Calu3 (cell line): ENCODE results near the gene PDE6A. TPM values are rescaled to one million over a fixed set of nuclear protein-coding genes. Genes with fewer than 3 reads are reported as not detected.

Experiments used
- BruUV-seq: library from RNA; stranded (reverse); fragments of 400-500 nt; replicated peaks from 2 replicates; lab custom pipeline; 2021; lab: Mats Ljungman, UMichigan
- CTCF ChIA-PET: fragments of 300-600 bp; sonication (Branson Sonifier 250); formaldehyde crosslinking; loops from one replicate; lab custom pipeline; 2022; ENCODE audit warnings: antibody characterized with exemption; lab: Charles Lee
- DNase-seq: peaks from one replicate; pipeline ENCODE4 v3.0.0; 2022
- H3K27ac Mint-ChIP-seq: one replicate; pipeline ENCODE4 v1.8.0; 2022; ENCODE audit warnings: mixed read lengths; ENCODE audit not compliant: unreplicated experiment
- H3K27me3 Mint-ChIP-seq: one replicate; pipeline ENCODE4 v1.8.0; 2022; ENCODE audit warnings: mixed read lengths; ENCODE audit not compliant: unreplicated experiment
- H3K36me3 Mint-ChIP-seq: one replicate; pipeline ENCODE4 v1.8.0; 2022; ENCODE audit warnings: mild to moderate bottlenecking, moderate library complexity, mixed read lengths; ENCODE audit not compliant: insufficient read depth, unreplicated experiment
- H3K4me1 Mint-ChIP-seq: one replicate; pipeline ENCODE4 v1.8.0; 2022; ENCODE audit warnings: mild to moderate bottlenecking, low read depth, mixed read lengths; ENCODE audit not compliant: unreplicated experiment
- H3K4me3 Mint-ChIP-seq: one replicate; pipeline ENCODE4 v1.8.0; 2022; ENCODE audit warnings: mild to moderate bottlenecking, low read depth, moderate library complexity, mixed read lengths; ENCODE audit not compliant: unreplicated experiment
- H3K9me3 Mint-ChIP-seq: one replicate; pipeline ENCODE4 v1.8.0; 2022; ENCODE audit warnings: low read depth, mixed read lengths; ENCODE audit not compliant: unreplicated experiment
- intact Hi-C: fragments of 100-400 bp; cut with micrococcal nuclease; formaldehyde crosslinking; loops from one replicate; pipeline ENCODE4 v1.10.0; 2022; ENCODE audit not compliant: unreplicated experiment
- total RNA-seq: library from RNA; stranded (reverse); gene quantifications from 2 replicates; pipeline ENCODE4 v1.2.3, GENCODE V29; 2022
- TF ChIP-seq, protein P1 (sequence below): fragments of 200-600 bp; IDR thresholded peaks from one replicate; pipeline ENCODE4 v1.8.0; 2022; ENCODE audit warnings: antibody characterized with exemption; ENCODE audit not compliant: unreplicated experiment

Gene PDE6A
- total RNA-seq, 1 experiment from 2014 or later = not detected

DNA sequence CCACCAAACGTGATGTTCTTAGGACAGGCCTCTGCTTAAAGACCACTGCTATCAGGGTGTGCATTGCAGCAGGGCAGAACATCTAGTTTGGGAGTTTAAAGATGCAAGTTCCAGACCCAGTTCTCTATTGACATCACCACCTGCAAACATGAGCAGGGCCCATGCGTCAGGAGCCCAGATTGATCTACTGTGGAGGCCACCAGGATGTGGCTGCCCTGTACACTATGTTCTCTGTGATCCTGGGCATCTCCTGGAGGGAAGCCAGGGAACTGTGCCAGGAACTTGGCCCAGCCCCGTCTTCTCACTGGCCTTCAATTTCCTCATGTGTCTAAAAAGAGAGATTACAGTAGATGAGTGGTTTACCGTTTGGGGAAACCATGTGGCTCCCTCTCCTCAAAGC, 87.1 kb downstream of the PDE6A start:
- intact Hi-C loops = no loop called here
- TF ChIP-seq, protein P1, sequence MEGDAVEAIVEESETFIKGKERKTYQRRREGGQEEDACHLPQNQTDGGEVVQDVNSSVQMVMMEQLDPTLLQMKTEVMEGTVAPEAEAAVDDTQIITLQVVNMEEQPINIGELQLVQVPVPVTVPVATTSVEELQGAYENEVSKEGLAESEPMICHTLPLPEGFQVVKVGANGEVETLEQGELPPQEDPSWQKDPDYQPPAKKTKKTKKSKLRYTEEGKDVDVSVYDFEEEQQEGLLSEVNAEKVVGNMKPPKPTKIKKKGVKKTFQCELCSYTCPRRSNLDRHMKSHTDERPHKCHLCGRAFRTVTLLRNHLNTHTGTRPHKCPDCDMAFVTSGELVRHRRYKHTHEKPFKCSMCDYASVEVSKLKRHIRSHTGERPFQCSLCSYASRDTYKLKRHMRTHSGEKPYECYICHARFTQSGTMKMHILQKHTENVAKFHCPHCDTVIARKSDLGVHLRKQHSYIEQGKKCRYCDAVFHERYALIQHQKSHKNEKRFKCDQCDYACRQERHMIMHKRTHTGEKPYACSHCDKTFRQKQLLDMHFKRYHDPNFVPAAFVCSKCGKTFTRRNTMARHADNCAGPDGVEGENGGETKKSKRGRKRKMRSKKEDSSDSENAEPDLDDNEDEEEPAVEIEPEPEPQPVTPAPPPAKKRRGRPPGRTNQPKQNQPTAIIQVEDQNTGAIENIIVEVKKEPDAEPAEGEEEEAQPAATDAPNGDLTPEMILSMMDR = no peak
- no peaks in the 10 kb centered on the region for H3K27me3 Mint-ChIP-seq
- peak; percentile 93 for DNase-seq
- CTCF ChIA-PET = interaction anchor here (1.1 kb wide), 1 partner anchor 105 kb away, joined by 3 read pairs; no protein-coding TSS in a partner anchor
- no peak overlapping the region for H3K4me3 Mint-ChIP-seq
- BruUV-seq = no TSS peak
- H3K27ac Mint-ChIP-seq = peak overlapping the region; percentile 60
- no peaks in the 10 kb centered on the region for H3K9me3 Mint-ChIP-seq
- peaks cover 8% of the 10 kb centered on the region for H3K36me3 Mint-ChIP-seq
- H3K4me1 Mint-ChIP-seq = peaks cover 23% of the 10 kb centered on the region

DNA sequence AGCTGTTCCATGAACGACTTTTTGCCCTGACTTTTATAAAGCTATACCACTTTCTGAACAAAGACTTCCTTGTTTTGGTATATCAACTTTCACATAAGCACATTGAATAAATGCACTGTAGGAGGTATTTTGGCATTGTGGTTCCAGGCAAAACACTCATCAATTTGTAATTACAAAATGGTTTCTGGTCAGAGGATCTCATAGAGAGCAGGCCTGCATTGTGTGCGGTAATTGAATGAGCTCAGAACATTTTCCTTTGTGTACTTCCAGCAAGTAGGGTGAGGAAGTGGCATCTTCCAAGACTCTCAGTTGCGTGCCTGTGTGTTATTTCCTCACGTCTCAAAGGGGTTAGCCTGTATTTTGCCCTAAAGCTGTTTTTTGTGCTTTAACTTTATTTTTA, 89.2 kb downstream of the PDE6A start:
- intact Hi-C loops = no loop called here
- H3K27ac Mint-ChIP-seq = no peak overlapping the region
- BruUV-seq = no TSS peak
- TF ChIP-seq, protein P1 = no peak
- CTCF ChIA-PET = interaction anchor here (1.6 kb wide), 1 partner anchor 105 kb away, joined by 3 read pairs; the partner anchor contains the start of gene SLC26A2
- peaks cover 23% of the 10 kb centered on the region for H3K4me1 Mint-ChIP-seq
- H3K36me3 Mint-ChIP-seq = peaks cover 8% of the 10 kb centered on the region
- no peak overlapping the region for H3K4me3 Mint-ChIP-seq
- no peaks in the 10 kb centered on the region for H3K27me3 Mint-ChIP-seq
- no peak for DNase-seq
- no peaks in the 10 kb centered on the region for H3K9me3 Mint-ChIP-seq

DNA sequence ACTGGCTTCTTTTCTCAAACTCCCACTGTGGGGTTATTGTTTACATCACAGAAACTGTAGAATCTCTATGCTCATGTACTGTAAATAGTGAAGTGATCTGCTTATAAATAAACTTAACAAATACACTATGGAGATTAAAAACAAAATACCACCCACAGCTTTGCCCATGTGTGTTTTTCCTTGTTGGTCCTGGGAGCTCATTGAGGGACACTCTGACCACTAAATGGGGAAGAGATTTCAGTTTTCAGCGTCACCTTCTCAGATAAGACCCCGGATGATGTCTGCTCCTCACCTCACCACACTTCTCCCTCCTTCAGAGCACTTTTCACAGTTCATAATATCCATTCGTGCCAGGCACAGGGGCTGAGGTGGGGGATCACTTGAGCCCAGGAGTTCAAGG, 89.7 kb downstream of the PDE6A start:
- peaks cover 23% of the 10 kb centered on the region for H3K4me1 Mint-ChIP-seq
- TF ChIP-seq, protein P1 = no peak
- H3K27me3 Mint-ChIP-seq = no peaks in the 10 kb centered on the region
- DNase-seq = no peak
- peaks cover 8% of the 10 kb centered on the region for H3K36me3 Mint-ChIP-seq
- no TSS peak for BruUV-seq
- H3K9me3 Mint-ChIP-seq = no peaks in the 10 kb centered on the region
- no peak overlapping the region for H3K27ac Mint-ChIP-seq
- CTCF ChIA-PET = interaction anchor here (0.5 to 3.3 kb wide), 2 partner anchors 16 to 107 kb away, joined by 3 to 20 read pairs; no protein-coding TSS in a partner anchor
- H3K4me3 Mint-ChIP-seq = no peak overlapping the region
- intact Hi-C loops = no loop called here

DNA sequence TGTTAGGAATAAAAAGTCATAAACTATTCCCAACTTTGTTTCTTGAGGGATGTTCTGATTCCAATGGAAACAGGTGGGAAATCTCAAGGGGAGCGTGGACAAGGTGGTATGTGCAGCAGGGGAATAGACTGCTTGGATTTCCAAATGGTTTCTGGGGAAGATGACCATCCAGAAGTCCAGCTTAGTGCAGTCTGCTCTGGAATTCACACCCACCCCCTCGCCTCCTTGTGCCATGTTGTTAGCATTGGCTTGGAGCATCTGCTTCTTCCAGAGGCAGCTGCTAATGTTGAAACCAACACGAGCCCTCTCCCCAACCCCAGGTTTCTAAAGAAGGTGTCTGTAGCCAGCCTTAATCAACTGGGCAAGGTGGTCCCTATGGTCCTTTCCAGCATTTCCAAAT, 90.9 kb downstream of the PDE6A start:
- Mint-ChIP-seq H3K36me3 (peaks cover 10% of the 10 kb centered on the region), H3K4me3 (no peak overlapping the region), H3K9me3 (no peaks in the 10 kb centered on the region), H3K27ac (no peak overlapping the region), H3K4me1 (peaks cover 23% of the 10 kb centered on the region), H3K27me3 (no peaks in the 10 kb centered on the region)
- no peak for DNase-seq
- intact Hi-C loops = loop anchor here (1.0 kb wide), 2 partner anchors 109 to 137 kb away; no protein-coding TSS in a partner anchor
- BruUV-seq = no TSS peak
- TF ChIP-seq, protein P1 = no peak
- CTCF ChIA-PET = interaction anchor here (0.6 to 3.3 kb wide), 10 partner anchors 15 to 217 kb away, joined by 3 to 20 read pairs (median 7); partner anchors contain the start of gene SLC26A2
